SK-N-SH (cell line): ENCODE data around the gene COBL. TPM values are rescaled to one million over a fixed set of nuclear protein-coding genes. Genes with fewer than 3 reads are reported as not detected.

Experiments
- CTCF ChIA-PET: fragments of 300-600, 350-600 bp; formaldehyde crosslinking; extraction: SDS; loops from one replicate; lab custom pipeline; 2021; lab: Yijun Ruan, JAX
- POLR2A ChIA-PET: fragments of 350-600 bp; sonication (Branson Sonifier 250); formaldehyde crosslinking; extraction: SDS; loops from one replicate; lab custom pipeline; 2020; ENCODE audit warnings: antibody characterized with exemption, inconsistent platforms; lab: Yijun Ruan, JAX
- DNase-seq: peaks from one replicate; pipeline ENCODE4 v3.0.0; 2012
- H2AFZ ChIP-seq: fragments of 200-600 bp; sonication (generic); 2 replicates; pipeline ENCODE4 v1.8.1; 2016; ENCODE audit warnings: antibody characterized with exemption, mild to moderate bottlenecking, low read depth
- H3F3A ChIP-seq: fragments of 200-600 bp; sonication (generic); replicated peaks from 2 replicates; pipeline ENCODE3; 2016; ENCODE audit warnings: antibody characterized with exemption, mild to moderate bottlenecking; ENCODE audit not compliant: insufficient read depth
- H3K27ac ChIP-seq, 2 experiments: fragments of 200-500 bp in 1 of 2; fragments of 200-600 bp in 1 of 2; sonication (Bioruptor generic) in 1 of 2; sonication (generic), shearing (Covaris generic) in 1 of 2; 2 replicates each; pipeline versions ENCODE4 v1.5.1 to v1.6.1; 2014 to 2016; ENCODE audit warnings: low read depth in 2 of 2, inconsistent platforms in 1 of 2, low read length in 1 of 2, mild to moderate bottlenecking in 1 of 2, mixed read lengths in 1 of 2
- H3K27me3 ChIP-seq: fragments of 200-600 bp; sonication (generic), shearing (Covaris generic); 2 replicates; pipeline ENCODE4 v1.6.1; 2016; ENCODE audit warnings: mixed run types; ENCODE audit not compliant: insufficient read depth
- H3K36me3 ChIP-seq, 2 experiments: fragments of 200-500 bp in 1 of 2; fragments of 200-600 bp in 1 of 2; sonication (Bioruptor generic) in 1 of 2; sonication (generic) in 1 of 2; replicated peaks in 1 of 2; 2 replicates each; pipeline versions ENCODE3 to v1.5.1; 2014 to 2016; ENCODE audit warnings: low read length in 1 of 2, mild to moderate bottlenecking in 1 of 2; ENCODE audit not compliant: insufficient read depth in 2 of 2, control insufficient read depth in 1 of 2
- H3K4me1 ChIP-seq, 2 experiments: fragments of 200-500 bp in 1 of 2; fragments of 200-600 bp in 1 of 2; sonication (Bioruptor generic) in 1 of 2; sonication (generic), shearing (Covaris generic) in 1 of 2; 2 replicates each; pipeline versions ENCODE4 v1.5.1 to v1.6.1; 2014 to 2016; ENCODE audit warnings: low read depth in 1 of 2, low read length in 1 of 2, mixed run types in 1 of 2; ENCODE audit not compliant: insufficient read depth in 2 of 2, control insufficient read depth in 1 of 2
- H3K4me2 ChIP-seq: fragments of 200-600 bp; sonication (generic), shearing (Covaris generic); 2 replicates; pipeline ENCODE4 v1.6.1; 2017; ENCODE audit warnings: mixed run types
- H3K4me3 ChIP-seq, 2 experiments: fragments of 200-500 bp in 1 of 2; fragments of 200-600 bp in 1 of 2; sonication (Bioruptor generic) in 1 of 2; sonication (generic), shearing (Covaris generic) in 1 of 2; 2 replicates each; pipeline versions ENCODE4 v1.5.1 to v1.8.1; 2014 to 2016; ENCODE audit warnings: low read depth in 2 of 2, inconsistent platforms in 1 of 2, low read length in 1 of 2, mild to moderate bottlenecking in 1 of 2, mixed read lengths in 1 of 2, moderate library complexity in 1 of 2
- H3K79me2 ChIP-seq: fragments of 200-600 bp; sonication (generic); 2 replicates; pipeline ENCODE4 v1.8.1; 2017; ENCODE audit warnings: mild to moderate bottlenecking; ENCODE audit not compliant: insufficient read depth
- H3K9ac ChIP-seq: fragments of 200-600 bp; sonication (generic); 2 replicates; pipeline ENCODE4 v1.6.1; 2017; ENCODE audit warnings: mixed run types
- H3K9me2 ChIP-seq: fragments of 200-600 bp; sonication (generic); 2 replicates; pipeline ENCODE4 v1.6.1; 2017; ENCODE audit warnings: mixed run types
- H3K9me3 ChIP-seq: fragments of 200-600 bp; sonication (generic); 2 replicates; pipeline ENCODE4 v1.6.1; 2017; ENCODE audit warnings: mixed run types, mild to moderate bottlenecking, moderate library complexity
- H4K20me1 ChIP-seq: fragments of 200-600 bp; sonication (generic); 2 replicates; pipeline ENCODE4 v1.6.1; 2017; ENCODE audit warnings: mild to moderate bottlenecking, mixed run types; ENCODE audit not compliant: insufficient read depth
- ELF1 ChIP-seq: IDR thresholded peaks from 2 replicates; pipeline ENCODE4 v1.4.0; 2012
- EZH2phosphoT487 ChIP-seq: fragments of 200-600 bp; sonication (generic); IDR thresholded peaks from 2 replicates; pipeline ENCODE4 v1.6.1; 2017; ENCODE audit warnings: low read depth, mixed run types, mild to moderate bottlenecking, antibody characterized with exemption, moderate library complexity, borderline replicate concordance
- FOSL2 ChIP-seq: IDR thresholded peaks from 2 replicates; pipeline ENCODE4 v1.4.0; 2012; ENCODE audit warnings: low read depth, mild to moderate bottlenecking, moderate library complexity, borderline replicate concordance
- FOXJ3 ChIP-seq: sonication (generic); formaldehyde crosslinking; IDR thresholded peaks from 2 replicates; pipeline ENCODE4 v1.5.1; 2020; ENCODE audit warnings: mild to moderate bottlenecking, missing genetic modification reagents
- GATA2 ChIP-seq: sonication (generic); formaldehyde crosslinking; IDR thresholded peaks from 2 replicates; pipeline ENCODE4 v1.5.0; 2020; ENCODE audit warnings: mild to moderate bottlenecking, missing genetic modification reagents
- JUND ChIP-seq: IDR thresholded peaks from 2 replicates; pipeline ENCODE4 v1.4.0; 2012
- MEF2A ChIP-seq: IDR thresholded peaks from 2 replicates; pipeline ENCODE4 v1.4.0; 2012; ENCODE audit warnings: low read depth, borderline replicate concordance
- POLR2AphosphoS5 ChIP-seq: IDR thresholded peaks from 2 replicates; pipeline ENCODE4 v1.6.1; 2012; ENCODE audit warnings: low read depth, low read length
- RAD21 ChIP-seq: IDR thresholded peaks from 2 replicates; pipeline ENCODE4 v1.6.1; 2012; ENCODE audit warnings: mild to moderate bottlenecking, low read length
- RFX5 ChIP-seq: IDR thresholded peaks from 2 replicates; pipeline ENCODE4 v1.6.1; 2012; ENCODE audit warnings: mild to moderate bottlenecking, improper control_type of control experiment, low read length
- SIN3A ChIP-seq: IDR thresholded peaks from 2 replicates; pipeline ENCODE4 v1.6.1; 2012; ENCODE audit warnings: low read depth, mild to moderate bottlenecking, low read length, moderate library complexity, borderline replicate concordance
- TAF1 ChIP-seq: IDR thresholded peaks from 2 replicates; pipeline ENCODE4 v1.6.1; 2012; ENCODE audit warnings: low read depth, mild to moderate bottlenecking, low read length, moderate library complexity, borderline replicate concordance
- TCF12 ChIP-seq: IDR thresholded peaks from 2 replicates; pipeline ENCODE4 v1.4.0; 2012
- TEAD4 ChIP-seq: IDR thresholded peaks from 2 replicates; pipeline ENCODE4 v1.4.0; 2012; ENCODE audit warnings: mild to moderate bottlenecking, borderline replicate concordance; ENCODE audit not compliant: insufficient read depth
- YY1 ChIP-seq: IDR thresholded peaks from 2 replicates; pipeline ENCODE4 v1.4.0; 2012; ENCODE audit warnings: low read depth, mild to moderate bottlenecking
- ZBTB33 ChIP-seq: IDR thresholded peaks from 2 replicates; pipeline ENCODE4 v1.4.0; 2012; ENCODE audit warnings: low read depth, borderline replicate concordance
- WGBS: methylation state at CpG from one replicate; pipeline ENCODE4 v1.1.6; 2017; ENCODE audit warnings: low lambda C conversion rate; 5-methylcytosine and 5-hydroxymethylcytosine counted together
- polyA plus RNA-seq, 3 experiments: library from polyadenylated mRNA; depleted of rRNA; stranded (reverse); fragments of >200 nt; gene quantifications; 2 replicates each; pipeline ENCODE4 v1.2.3, GENCODE V29; 2012
- TF ChIP-seq, protein P1 (sequence below): IDR thresholded peaks from 2 replicates; pipeline ENCODE4 v1.4.0; 2012; ENCODE audit warnings: low read depth, borderline replicate concordance
- TF ChIP-seq, protein P2 (sequence below): fragments of 150-350 bp; IDR thresholded peaks from 2 replicates; pipeline ENCODE4 v1.6.1; 2016; ENCODE audit warnings: mild to moderate bottlenecking, low read depth, low read length

Gene COBL
- polyA plus RNA-seq, 1 of the 3 experiments (the other 2 are of a cell fraction), result under 0.01 TPM

DNA sequence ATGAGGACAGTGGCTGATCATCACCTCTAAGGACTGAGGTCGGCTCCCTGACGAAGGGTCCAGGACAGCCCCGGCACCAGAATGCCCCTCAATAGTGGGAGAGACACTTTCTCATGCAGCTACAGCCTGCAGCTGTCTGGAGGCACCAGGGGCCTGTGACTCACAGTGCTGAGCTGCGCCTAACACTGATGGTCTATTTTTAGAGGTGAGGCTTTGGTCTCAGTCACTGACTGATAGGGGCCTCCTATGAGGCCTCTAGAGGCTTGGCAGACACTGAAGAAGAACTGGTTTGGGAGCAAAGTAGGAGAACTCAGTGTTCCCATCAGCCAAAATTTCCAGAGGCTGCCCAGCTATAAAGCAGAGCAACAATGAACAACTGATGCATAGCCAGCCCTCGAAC, 130.1 kb downstream of the COBL start:
- Histone ChIP-seq H3K9me3 (no peaks in the 10 kb centered on the region), H3F3A (no peaks in the 10 kb centered on the region), H3K9ac (no peak overlapping the region), H3K4me3 (no peak overlapping the region), H3K27me3 (peaks cover 3% of the 10 kb centered on the region; the same call in 1 of the 2 replicates), H3K27ac (no peak overlapping the region), H3K4me2 (no peak overlapping the region)
- 40% methylated on average over 5 of the region's 5 CpGs for WGBS
- DNase-seq, result no peak
- CTCF ChIA-PET, result interaction anchor here (0.7 to 2.5 kb wide), 3 partner anchors 19 to 321 kb away, joined by 3 to 5 read pairs (median 5); no protein-coding TSS in a partner anchor
- TF ChIP-seq SIN3A (no peak), FOSL2 (no peak), YY1 (no peak), JUND (no peak), ELF1 (no peak), POLR2AphosphoS5 (no peak), EZH2phosphoT487 (no peak), TAF1 (no peak), MEF2A (no peak), FOXJ3 (no peak), RAD21 (no peak), TEAD4 (no peak)
- TF ChIP-seq, protein P1, sequence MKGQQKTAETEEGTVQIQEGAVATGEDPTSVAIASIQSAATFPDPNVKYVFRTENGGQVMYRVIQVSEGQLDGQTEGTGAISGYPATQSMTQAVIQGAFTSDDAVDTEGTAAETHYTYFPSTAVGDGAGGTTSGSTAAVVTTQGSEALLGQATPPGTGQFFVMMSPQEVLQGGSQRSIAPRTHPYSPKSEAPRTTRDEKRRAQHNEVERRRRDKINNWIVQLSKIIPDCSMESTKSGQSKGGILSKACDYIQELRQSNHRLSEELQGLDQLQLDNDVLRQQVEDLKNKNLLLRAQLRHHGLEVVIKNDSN, result no peak
- TF ChIP-seq, protein P2, sequence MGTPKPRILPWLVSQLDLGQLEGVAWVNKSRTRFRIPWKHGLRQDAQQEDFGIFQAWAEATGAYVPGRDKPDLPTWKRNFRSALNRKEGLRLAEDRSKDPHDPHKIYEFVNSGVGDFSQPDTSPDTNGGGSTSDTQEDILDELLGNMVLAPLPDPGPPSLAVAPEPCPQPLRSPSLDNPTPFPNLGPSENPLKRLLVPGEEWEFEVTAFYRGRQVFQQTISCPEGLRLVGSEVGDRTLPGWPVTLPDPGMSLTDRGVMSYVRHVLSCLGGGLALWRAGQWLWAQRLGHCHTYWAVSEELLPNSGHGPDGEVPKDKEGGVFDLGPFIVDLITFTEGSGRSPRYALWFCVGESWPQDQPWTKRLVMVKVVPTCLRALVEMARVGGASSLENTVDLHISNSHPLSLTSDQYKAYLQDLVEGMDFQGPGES, result no peak
- TF ChIP-seq, all 33 proteins: peak for 0
- Histone ChIP-seq H3K4me1 (no peaks in the 10 kb centered on the region), H2AFZ (no peak overlapping the region), H4K20me1 (no peaks in the 10 kb centered on the region), H3K36me3 (no peaks in the 10 kb centered on the region), H3K9me2 (no peaks in the 10 kb centered on the region), H3K79me2 (no peaks in the 10 kb centered on the region)
- POLR2A ChIA-PET, result interaction anchor here (1.3 kb wide), 1 partner anchor 9 kb away, joined by 3 read pairs; no protein-coding TSS in a partner anchor

DNA sequence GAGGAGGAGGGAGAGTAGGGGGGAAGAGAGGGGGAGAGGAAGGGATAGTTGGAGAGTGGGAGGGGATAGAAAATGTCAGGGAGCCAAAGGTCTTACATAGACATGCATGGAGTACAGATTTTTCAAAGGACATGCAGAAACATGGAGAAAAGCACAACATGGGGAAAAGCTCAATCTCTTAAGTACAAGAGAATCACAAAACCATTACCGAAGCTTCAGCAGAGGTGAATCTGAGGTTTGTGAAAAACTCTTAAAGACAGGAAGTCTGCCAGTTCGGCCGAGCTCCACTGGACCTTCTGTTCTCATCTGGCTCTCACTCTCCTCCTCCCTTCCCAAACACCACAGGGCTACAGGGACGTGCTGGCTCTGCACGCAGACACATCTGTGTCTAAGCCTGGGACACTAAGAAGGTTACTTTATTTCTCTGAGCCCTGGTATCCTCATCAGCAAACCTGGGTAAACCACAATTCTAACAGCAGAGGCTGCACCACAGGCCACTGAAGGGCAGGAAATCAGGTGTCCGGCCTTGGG, 133.9 kb downstream of the COBL start:
- no peaks in the 10 kb centered on the region for H3K79me2 ChIP-seq
- POLR2A ChIA-PET, result no interaction called here
- no peaks in the 10 kb centered on the region for H3F3A ChIP-seq
- no peak overlapping the region for H2AFZ ChIP-seq
- CTCF ChIA-PET, result interaction anchor here (1.0 to 1.3 kb wide), 3 partner anchors 8 to 184 kb away, joined by 3 read pairs; no protein-coding TSS in a partner anchor
- no peaks in the 10 kb centered on the region for H3K9me2 ChIP-seq
- no peak for DNase-seq
- 26% methylated on average over 6 of the region's 6 CpGs for WGBS
- H3K4me3 ChIP-seq, result no peak overlapping the region
- no peak overlapping the region for H3K4me2 ChIP-seq
- H3K27ac ChIP-seq, result no peak overlapping the region
- no peak for TF ChIP-seq RFX5
- no peak for TF ChIP-seq ZBTB33
- TF ChIP-seq EZH2phosphoT487, result no peak
- no peak for TF ChIP-seq TCF12
- no peak for TF ChIP-seq GATA2 (CRISPR knock-in tag)
- no peak for TF ChIP-seq YY1
- TF ChIP-seq JUND, result no peak
- TF ChIP-seq, all 33 proteins: peak for 0
- Histone ChIP-seq H3K9ac (no peak overlapping the region), H3K4me1 (no peaks in the 10 kb centered on the region), H3K27me3 (peaks cover 21% of the 10 kb centered on the region), H3K9me3 (no peaks in the 10 kb centered on the region), H3K36me3 (no peaks in the 10 kb centered on the region), H4K20me1 (no peaks in the 10 kb centered on the region)
